Ovary (tissue), 10 donors: ENCODE measurements around the gene PELI3. TPM values are rescaled to one million over a fixed set of nuclear protein-coding genes. Genes with fewer than 3 reads are reported as not detected.

Experiments used
- DNase-seq, 5 donors: peaks; one replicate each; pipeline ENCODE4 v3.0.0-alpha.2; 2019 to 2020
- H3K27ac ChIP-seq, 2 donors: fragments of 200-600 bp; one replicate each; pipeline versions ENCODE4 v1.5.1 to v1.8.0; 2019 to 2022
- H3K27me3 ChIP-seq: fragments of 200-600 bp; one replicate; pipeline ENCODE4 v1.8.0; 2022
- H3K36me3 ChIP-seq: fragments of 200-600 bp; sonication (generic); one replicate; pipeline ENCODE4 v1.5.1; 2019
- H3K4me1 ChIP-seq: one replicate; pipeline ENCODE4 v1.8.1; 2013; ENCODE audit warnings: mild to moderate bottlenecking, moderate library complexity; ENCODE audit not compliant: insufficient read depth
- H3K4me3 ChIP-seq: fragments of 200-600 bp; sonication (generic); one replicate; pipeline ENCODE4 v1.5.1; 2017
- H3K9me3 ChIP-seq, 2 donors: fragments of 200-600 bp in 1 of 2; sonication (generic) in 1 of 2; one replicate each; pipeline versions ENCODE4 v1.5.1 to v1.8.1; 2013 to 2019; ENCODE audit warnings: mild to moderate bottlenecking in 1 of 2, moderate library complexity in 1 of 2
- EP300 ChIP-seq: sonication (generic); formaldehyde crosslinking; IDR thresholded peaks from one replicate; pipeline ENCODE4 v1.6.1; 2017; ENCODE audit warnings: antibody characterized with exemption
- POLR2A ChIP-seq: fragments of 450-650 bp; IDR thresholded peaks from one replicate; pipeline ENCODE4 v1.6.1; 2017; ENCODE audit warnings: antibody characterized with exemption, mild to moderate bottlenecking, moderate library complexity
- WGBS, 3 donors: extraction: QIAGEN DNeasy Blood & Tissue Kit in 1 of 3; methylation state at CpG; one replicate each; pipeline versions ENCODE4 v1.1.5 to v1.1.7; 2013 to 2017; 5-methylcytosine and 5-hydroxymethylcytosine counted together
- intact Hi-C, 4 donors: fragments of 100-400 bp; cut with DNase I; formaldehyde crosslinking; loops; one replicate each; pipeline versions ENCODE4 v1.11.0 to v1.15.1; 2022 to 2023
- long read RNA-seq, 3 donors: library from polyadenylated mRNA in 2 of 3; unstranded in 2 of 3; transcript quantifications; one replicate each; pipeline ENCODE4 v2.0.0 and lab custom pipeline, GENCODE V29; 2021 to 2026
- polyA plus RNA-seq, 2 donors: library from polyadenylated mRNA; stranded (reverse); fragments of 200-250 nt in 1 of 2; fragments of 350-450 nt in 1 of 2; fragmentation: Illumina TruSeq in 1 of 2; extraction: RNeasy Lipid Tissue Mini Kit (QIAGEN cat#74804) in 1 of 2; gene quantifications; one replicate each; pipeline ENCODE4 v1.2.3, GENCODE V29; 2013 to 2014
- total RNA-seq, 7 donors: library from RNA; depleted of rRNA in 2 of 7; stranded (reverse); fragments of >200 nt in 2 of 7; fragmentation: NEBNext Ultra II Directional in 3 of 7; extraction: Animal tissue kit (Norgen Biotek cat#: 25700) in 3 of 7; gene quantifications; one replicate each; pipeline versions ENCODE4 v1.1.0 to v1.2.4, GENCODE V29; 2016 to 2023
- TF ChIP-seq, protein P1 (sequence below), 3 donors: fragments of 450-650 bp in 2 of 3; fragments of 200-600 bp in 1 of 3; IDR thresholded peaks; one replicate each; pipeline versions ENCODE4 v1.5.1 to v1.8.0; 2016 to 2022; ENCODE audit warnings: antibody characterized with exemption in 3 of 3, mild to moderate bottlenecking in 1 of 3
- donor health status: DM: no; HTN: no; CAD: no; lungs with moderate emphysema.
- donor health status: DM: no; HTN: no; CAD: no.
- donor health status: Bipolar disorder and iron deficiency.
- donor health status: DM: yes; HTN: yes; CAD: no.
- donor health status: DM: no; HTN: no; CAD: no.
- donor health status: DM: yes; HTN: yes; CAD: no.

Gene PELI3, protein sequence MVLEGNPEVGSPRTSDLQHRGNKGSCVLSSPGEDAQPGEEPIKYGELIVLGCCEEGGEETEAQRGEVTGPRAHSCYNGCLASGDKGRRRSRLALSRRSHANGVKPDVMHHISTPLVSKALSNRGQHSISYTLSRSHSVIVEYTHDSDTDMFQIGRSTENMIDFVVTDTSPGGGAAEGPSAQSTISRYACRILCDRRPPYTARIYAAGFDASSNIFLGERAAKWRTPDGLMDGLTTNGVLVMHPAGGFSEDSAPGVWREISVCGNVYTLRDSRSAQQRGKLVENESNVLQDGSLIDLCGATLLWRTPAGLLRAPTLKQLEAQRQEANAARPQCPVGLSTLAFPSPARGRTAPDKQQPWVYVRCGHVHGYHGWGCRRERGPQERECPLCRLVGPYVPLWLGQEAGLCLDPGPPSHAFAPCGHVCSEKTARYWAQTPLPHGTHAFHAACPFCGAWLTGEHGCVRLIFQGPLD
- total RNA-seq (10 to 100 TPM; 13.9 to 29.6 (median 21.7) TPM), polyA plus RNA-seq (10 to 100 TPM in 1 of 2 donors, 1 to 10 TPM in 1; 7.6 to 18.5 TPM)
- long read RNA-seq, donor 1, partial matches to known transcripts: 75 of 77 reads
- long read RNA-seq, donor 1, other reads (novel, unspliced or antisense): 1 of 77 reads
- long read RNA-seq, donor 2, partial matches to known transcripts: 0 of 3 reads
- long read RNA-seq, donor 2, other reads (novel, unspliced or antisense): 0 of 3 reads
- long read RNA-seq, donor 3, transcript PELI3-201 (8 exons, 2,740 nt): major isoform, 30 of 86 reads
- long read RNA-seq, donor 3, transcript PELI3-202 (7 exons, 2,783 nt): minor isoform, 28 of 86 reads
- long read RNA-seq, donor 3, partial matches to known transcripts: 26 of 86 reads
- long read RNA-seq, donor 3, other reads (novel, unspliced or antisense): 1 of 86 reads

DNA sequence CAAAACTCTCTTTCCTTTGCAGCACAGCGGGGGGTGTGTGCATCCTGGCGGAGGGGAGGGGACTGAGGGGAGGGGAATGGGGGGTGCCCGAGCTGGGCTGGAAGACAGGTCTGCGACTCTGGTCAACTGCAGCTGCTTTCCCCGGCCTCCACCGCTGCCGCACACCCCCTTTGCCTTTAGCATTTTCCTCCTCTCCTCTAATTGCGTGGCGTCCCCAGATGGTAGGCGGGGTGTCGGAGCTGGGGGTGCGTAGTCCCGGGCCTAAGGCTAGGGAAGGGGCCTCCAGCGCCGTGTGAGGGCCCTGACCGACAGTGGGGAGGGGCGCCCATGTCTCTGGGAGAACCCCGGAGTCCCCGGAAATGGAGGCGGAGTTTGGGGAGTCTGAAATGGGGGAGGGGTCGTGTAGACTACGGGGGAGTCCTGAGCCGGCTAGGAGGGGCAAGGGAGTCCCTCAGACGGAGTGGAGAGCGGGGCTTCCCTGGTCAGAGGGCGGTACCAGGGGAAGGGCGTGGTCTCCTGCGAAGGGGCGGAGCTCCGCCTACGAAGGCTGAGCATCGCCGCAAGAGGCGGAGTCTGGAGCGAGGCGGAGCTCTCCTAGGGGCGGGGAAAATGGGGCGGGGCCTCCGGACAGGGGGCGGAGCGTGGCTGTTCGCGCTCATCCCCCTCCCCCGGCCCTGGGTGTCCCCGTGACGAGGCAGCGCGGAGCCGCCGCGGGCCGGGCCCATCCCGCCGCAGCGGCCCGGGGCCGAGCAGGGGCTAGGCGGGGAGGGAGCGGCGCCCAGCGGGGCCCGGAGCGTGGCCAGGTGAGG, at the start of gene PELI3:
Gene PELI3 (plus strand): TSS at position 681 of the 809 bp plus-strand sequence. CDS start 1,224 bp downstream, outside the sequence.
- Histone ChIP-seq H3K27ac (peak within 1 kb of the TSS; percentile 59 to 74), H3K4me1 (no peaks in the 10 kb centered on the region), H3K27me3 (no peaks in the 10 kb centered on the region), H3K4me3 (peak within 1 kb of the TSS; percentile 70), H3K36me3 (no peaks in the 10 kb centered on the region), H3K9me3 (no peaks in the 10 kb centered on the region)
- intact Hi-C loops: no loop called here
- TF ChIP-seq EP300 (no peak), POLR2A (peak; percentile 65)
- peak; percentile 95 to 99 (median 98) for DNase-seq
- 0 to 1% (median 0%) methylated on average over 40 to 63 of the region's 63 CpGs for WGBS, 3 donors

DNA sequence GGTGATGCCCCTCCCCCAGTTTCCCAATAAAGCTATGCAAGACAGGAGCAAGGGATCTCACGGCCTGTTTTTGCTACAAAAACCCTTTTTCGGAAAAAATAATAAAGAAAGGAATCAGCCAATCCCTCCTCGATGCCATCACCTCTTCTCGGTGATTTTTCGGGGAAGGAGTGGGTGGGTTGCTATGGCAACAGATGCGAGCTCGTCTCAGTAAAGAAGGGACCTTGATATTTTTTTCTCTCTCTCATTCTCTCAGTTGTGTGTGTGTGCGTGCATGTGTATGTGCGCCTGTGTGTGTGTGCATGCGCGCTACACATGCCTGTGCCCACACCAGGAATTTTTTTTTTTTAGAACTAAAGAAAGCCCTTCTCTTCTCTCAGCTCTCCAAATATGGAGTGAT, 49.7 kb upstream of the PELI3 start:
- WGBS, 3 donors: 66 to 73% (median 72%) methylated on average over 11 of the region's 11 CpGs
- TF ChIP-seq, protein P1, sequence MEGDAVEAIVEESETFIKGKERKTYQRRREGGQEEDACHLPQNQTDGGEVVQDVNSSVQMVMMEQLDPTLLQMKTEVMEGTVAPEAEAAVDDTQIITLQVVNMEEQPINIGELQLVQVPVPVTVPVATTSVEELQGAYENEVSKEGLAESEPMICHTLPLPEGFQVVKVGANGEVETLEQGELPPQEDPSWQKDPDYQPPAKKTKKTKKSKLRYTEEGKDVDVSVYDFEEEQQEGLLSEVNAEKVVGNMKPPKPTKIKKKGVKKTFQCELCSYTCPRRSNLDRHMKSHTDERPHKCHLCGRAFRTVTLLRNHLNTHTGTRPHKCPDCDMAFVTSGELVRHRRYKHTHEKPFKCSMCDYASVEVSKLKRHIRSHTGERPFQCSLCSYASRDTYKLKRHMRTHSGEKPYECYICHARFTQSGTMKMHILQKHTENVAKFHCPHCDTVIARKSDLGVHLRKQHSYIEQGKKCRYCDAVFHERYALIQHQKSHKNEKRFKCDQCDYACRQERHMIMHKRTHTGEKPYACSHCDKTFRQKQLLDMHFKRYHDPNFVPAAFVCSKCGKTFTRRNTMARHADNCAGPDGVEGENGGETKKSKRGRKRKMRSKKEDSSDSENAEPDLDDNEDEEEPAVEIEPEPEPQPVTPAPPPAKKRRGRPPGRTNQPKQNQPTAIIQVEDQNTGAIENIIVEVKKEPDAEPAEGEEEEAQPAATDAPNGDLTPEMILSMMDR (IDR thresholded peaks at IDR 0.05): no peak
- no peak for TF ChIP-seq POLR2A
- TF ChIP-seq EP300: no peak
- H3K9me3 ChIP-seq: no peaks in the 10 kb centered on the region
- no peaks in the 10 kb centered on the region for H3K27me3 ChIP-seq
- no peak overlapping the region for H3K27ac ChIP-seq
- H3K4me1 ChIP-seq: peaks cover 7% of the 10 kb centered on the region
- no peaks in the 10 kb centered on the region for H3K36me3 ChIP-seq
- H3K4me3 ChIP-seq: no peak overlapping the region
- DNase-seq: no peak
- intact Hi-C loops: loop anchor here in 1 of 4 donors (10.0 kb wide), 1 partner anchor 268 kb away; no protein-coding TSS in a partner anchor

DNA sequence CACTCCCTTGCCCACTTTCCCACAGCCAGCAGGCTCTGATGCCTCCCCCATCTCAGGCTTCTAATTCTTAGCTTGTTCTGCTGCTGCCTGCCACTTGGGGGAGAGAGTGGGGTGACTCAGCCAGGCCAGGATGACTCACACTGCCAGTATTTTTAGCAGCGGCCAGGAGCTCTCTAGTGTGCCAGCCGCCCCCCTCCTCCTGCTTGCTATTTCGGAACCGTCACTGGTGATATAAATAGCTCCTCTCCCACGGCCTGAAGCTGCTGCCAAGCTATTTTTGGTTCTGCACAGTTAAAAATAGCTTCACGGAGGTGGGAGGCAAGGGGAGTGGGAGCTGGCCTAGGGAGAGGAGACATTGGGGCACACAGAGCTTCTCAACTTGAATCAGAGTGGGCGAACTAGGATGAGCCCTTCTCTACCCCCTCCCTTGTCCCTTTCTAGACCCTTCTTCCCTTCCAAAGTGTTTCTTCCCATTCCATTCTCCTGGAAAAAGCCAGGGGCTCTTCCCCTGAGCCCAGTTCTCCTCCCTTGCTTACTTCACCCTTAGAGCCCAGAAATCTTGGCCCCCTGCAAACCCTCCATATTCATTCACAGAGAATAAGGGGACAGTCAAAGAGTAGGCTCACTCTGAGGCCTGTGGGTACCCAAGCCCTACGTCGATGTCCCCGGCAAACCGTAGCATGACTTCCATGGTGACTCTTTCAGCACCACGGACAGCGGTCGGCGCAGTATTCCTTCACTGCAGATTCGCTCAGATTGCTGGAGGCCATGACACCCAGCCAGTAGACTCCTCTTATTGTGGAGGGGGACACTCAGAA, 48.3 kb upstream of the PELI3 start:
- H3K4me1 ChIP-seq: peaks cover 7% of the 10 kb centered on the region
- intact Hi-C loops: loop anchor here in 1 of 4 donors (10.0 kb wide), 1 partner anchor 266 kb away; no protein-coding TSS in a partner anchor
- no peaks in the 10 kb centered on the region for H3K36me3 ChIP-seq
- H3K4me3 ChIP-seq: no peak overlapping the region
- TF ChIP-seq EP300 (no peak), POLR2A (no peak)
- TF ChIP-seq, protein P1 (IDR thresholded peaks at IDR 0.05): no peak
- no peaks in the 10 kb centered on the region for H3K9me3 ChIP-seq
- DNase-seq: peak; percentile 50 to 78 (median 69)
- no peaks in the 10 kb centered on the region for H3K27me3 ChIP-seq
- WGBS, 3 donors: 4 to 10% (median 9%) methylated on average over 16 of the region's 16 CpGs
- no peak overlapping the region for H3K27ac ChIP-seq

DNA sequence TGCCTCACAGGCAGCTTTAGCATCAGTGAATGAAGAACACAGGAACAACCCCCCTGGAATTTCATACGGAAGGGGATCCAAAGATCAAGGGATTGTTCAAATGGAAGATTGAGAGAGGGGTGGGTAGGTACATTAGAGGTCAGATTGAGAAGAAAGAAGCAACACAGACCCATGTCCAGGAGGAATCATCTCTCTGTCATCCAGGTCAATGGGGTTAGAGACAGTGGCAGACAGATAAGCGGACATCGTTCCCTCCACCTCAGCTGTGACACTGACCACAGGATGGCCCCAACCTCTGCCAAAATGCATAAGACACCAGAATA, 47.8 kb upstream of the PELI3 start:
- WGBS, 3 donors: 33 to 48% (median 35%) methylated on average over 3 of the region's 3 CpGs
- no peaks in the 10 kb centered on the region for H3K36me3 ChIP-seq
- H3K4me3 ChIP-seq: no peak overlapping the region
- DNase-seq: no peak
- no peak overlapping the region for H3K27ac ChIP-seq
- TF ChIP-seq POLR2A (no peak), EP300 (no peak)
- TF ChIP-seq, protein P1 (IDR thresholded peaks at IDR 0.05): no peak
- intact Hi-C loops: loop anchor here in 1 of 4 donors (10.0 kb wide), 1 partner anchor 266 kb away; no protein-coding TSS in a partner anchor
- no peaks in the 10 kb centered on the region for H3K9me3 ChIP-seq
- peaks cover 7% of the 10 kb centered on the region for H3K4me1 ChIP-seq
- H3K27me3 ChIP-seq: no peaks in the 10 kb centered on the region
